Memory B cell (primary cell): ENCODE measurements around the gene CC2D2A.

Experiments used
- ATAC-seq: fragments of 150-1000 bp; cut with Tn5 transposase; 2 replicates; pipeline ENCODE4 v1.10.0; 2021; ENCODE audit warnings: low read depth, mild to moderate bottlenecking, moderate library complexity
- DNase-seq, 2 donors: peaks; one replicate each; pipeline ENCODE4 v3.0.0; 2022; ENCODE audit warnings: low spot score in 2 of 2
- H3K27ac Mint-ChIP-seq: one replicate; pipeline ENCODE4 v1.8.0; 2022; ENCODE audit warnings: mild to moderate bottlenecking, moderate library complexity, mixed read lengths
- H3K27me3 Mint-ChIP-seq: one replicate; pipeline ENCODE4 v1.8.0; 2022; ENCODE audit warnings: mixed read lengths
- H3K36me3 Mint-ChIP-seq: one replicate; pipeline ENCODE4 v1.8.0; 2022; ENCODE audit warnings: mild to moderate bottlenecking, mixed read lengths
- H3K4me1 Mint-ChIP-seq: one replicate; pipeline ENCODE4 v1.8.0; 2022; ENCODE audit warnings: mixed read lengths
- H3K4me3 Mint-ChIP-seq: one replicate; pipeline ENCODE4 v1.8.0; 2022; ENCODE audit warnings: mild to moderate bottlenecking, moderate library complexity, mixed read lengths
- H3K9me3 Mint-ChIP-seq: one replicate; pipeline ENCODE4 v1.8.0; 2022; ENCODE audit warnings: mixed read lengths

CC2D2A gene

DNA sequence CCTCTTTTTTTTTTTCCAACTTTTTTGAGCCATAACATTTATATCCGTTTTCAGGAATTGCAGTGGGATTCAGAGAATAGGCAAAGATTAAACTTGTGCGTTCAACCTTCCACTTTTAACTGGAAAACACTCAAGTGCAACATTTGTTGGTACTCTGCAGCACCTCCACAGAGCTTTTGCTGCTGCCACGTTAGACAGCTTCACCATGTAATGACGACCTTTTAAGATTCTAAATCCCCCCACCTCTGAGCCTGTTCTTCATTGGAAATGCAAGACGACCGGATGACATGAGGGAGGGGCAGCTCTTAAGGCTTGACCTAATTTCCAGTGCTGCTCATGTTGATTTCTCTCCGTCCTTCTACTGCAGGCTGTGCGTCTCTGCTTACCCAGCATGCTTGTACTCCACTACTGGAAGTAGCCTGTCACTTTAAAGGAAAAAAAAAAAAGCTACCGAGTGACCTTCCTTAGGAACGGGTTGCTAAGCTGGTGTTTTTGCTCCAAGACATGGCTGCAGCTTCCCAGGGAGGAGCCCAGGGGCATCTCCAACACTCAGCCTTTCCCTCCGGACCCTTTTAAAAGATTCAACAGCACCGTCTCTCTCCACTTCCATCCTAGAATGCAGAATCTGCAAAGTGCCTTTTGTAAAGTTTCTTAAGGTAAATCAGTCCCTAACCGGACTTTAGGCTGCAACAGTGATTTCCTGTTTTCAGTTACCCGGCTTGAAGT, at the start of gene CC2D2A:
CC2D2A (plus strand) TSS at position 481 of the 726 bp plus-strand sequence. CDS start 6,051 bp downstream, outside the sequence.
- Mint-ChIP-seq H3K36me3 (no peaks in the 10 kb centered on the region), H3K4me3 (peak within 1 kb of the TSS; percentile 49), H3K9me3 (no peaks in the 10 kb centered on the region), H3K27me3 (peaks cover 15% of the 10 kb centered on the region), H3K4me1 (peaks cover 13% of the 10 kb centered on the region), H3K27ac (no peak within 1 kb of the TSS)
- DNase-seq (no peak), ATAC-seq (no peak)

DNA sequence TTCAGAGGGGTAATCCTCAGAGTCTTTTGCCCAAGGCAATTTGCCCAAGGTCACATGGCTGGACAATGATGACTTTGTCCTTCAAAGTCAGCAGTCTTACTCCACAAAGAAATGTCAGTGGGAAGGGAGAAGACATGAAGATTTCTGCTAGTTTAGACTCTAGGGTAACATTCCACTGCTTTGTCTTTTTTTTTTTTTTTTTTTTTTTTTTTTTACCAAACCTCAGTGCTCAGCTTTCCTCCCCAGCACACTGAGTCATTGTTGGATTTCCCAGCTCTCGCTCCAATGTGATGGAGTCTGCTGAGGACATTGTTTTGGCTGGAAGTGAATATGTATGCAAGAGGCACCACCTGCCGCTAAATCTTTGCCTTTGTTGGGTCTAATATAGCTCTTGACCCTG, 49.0 kb upstream of the CC2D2A start:
- H3K27me3 Mint-ChIP-seq = peaks cover 4% of the 10 kb centered on the region

DNA sequence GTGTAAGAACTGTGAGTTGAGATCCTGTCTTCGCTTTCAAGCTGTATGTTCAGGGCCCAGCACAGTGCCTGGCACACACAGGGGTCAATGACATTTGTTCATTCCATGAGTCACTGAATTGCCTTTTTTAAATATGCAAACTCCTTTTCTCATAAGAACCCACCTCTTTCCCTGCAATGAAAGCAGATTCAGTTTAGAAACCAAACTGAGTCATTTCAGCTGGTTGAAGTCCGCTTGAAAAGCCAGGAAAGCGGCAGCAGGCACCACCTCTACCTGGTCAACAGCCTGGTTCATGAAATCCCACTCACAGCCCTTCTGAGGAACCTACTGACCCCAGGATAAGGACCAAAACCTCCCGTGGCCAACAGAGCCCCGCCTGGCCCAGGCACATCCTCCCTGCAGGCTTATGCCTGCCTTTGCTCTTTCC, 46.4 kb upstream of the CC2D2A start:
- no peak for ATAC-seq
- H3K4me1 Mint-ChIP-seq = peaks cover 10% of the 10 kb centered on the region
- no peak overlapping the region for H3K27ac Mint-ChIP-seq
- peaks cover 4% of the 10 kb centered on the region for H3K36me3 Mint-ChIP-seq
- no peak overlapping the region for H3K4me3 Mint-ChIP-seq
- H3K9me3 Mint-ChIP-seq = peaks cover 2% of the 10 kb centered on the region
- peaks cover 5% of the 10 kb centered on the region for H3K27me3 Mint-ChIP-seq
- DNase-seq = no peak

More for the DNA sequence above, 49.0 kb upstream of the CC2D2A start:
- H3K27ac Mint-ChIP-seq = no peak overlapping the region
- H3K36me3 Mint-ChIP-seq = peaks cover 4% of the 10 kb centered on the region
- H3K9me3 Mint-ChIP-seq = peaks cover 2% of the 10 kb centered on the region
- DNase-seq = no peak
- no peak for ATAC-seq
- no peak overlapping the region for H3K4me3 Mint-ChIP-seq
- H3K4me1 Mint-ChIP-seq = peaks cover 25% of the 10 kb centered on the region

DNA sequence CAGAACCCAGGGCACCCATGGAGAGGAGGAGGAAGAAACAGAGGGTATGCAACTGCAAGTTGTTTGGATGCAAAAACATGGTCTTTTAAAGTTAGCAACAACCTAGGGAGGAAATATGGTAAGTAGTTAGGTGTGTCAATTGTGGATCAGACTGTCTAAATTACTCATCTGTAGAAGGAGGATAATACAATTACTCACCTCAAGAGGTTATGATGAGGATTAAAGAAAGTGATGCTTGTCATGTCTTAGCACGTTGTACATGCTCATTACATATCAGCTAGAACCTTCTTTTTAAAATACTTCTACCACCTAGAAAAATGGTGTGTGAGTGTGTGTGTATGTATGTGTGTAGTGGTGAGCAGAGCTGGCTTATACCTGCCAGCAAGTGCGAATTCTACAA, 44.2 kb upstream of the CC2D2A start:
- H3K4me1 Mint-ChIP-seq = peaks cover 8% of the 10 kb centered on the region
- no peak overlapping the region for H3K4me3 Mint-ChIP-seq

DNA sequence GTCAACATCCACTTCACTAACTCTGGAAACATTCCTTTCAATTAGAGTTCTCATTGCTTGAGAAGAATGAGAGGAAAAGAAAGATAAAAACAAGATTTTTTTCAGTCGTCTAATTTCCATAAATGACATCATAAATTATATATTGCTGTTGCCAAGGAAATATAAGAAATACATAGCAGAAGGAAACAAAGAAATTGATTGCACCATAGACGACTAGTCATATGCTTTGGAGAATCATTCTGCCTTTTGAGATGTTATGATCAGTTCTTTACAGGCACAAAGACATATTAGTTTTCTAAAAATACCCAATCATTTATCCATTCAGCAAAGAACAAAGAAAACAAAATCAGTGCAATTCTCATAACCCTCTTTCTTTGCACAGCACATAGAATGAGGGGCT, 42.5 kb upstream of the CC2D2A start:
- ATAC-seq (no peak), DNase-seq (no peak)
- Mint-ChIP-seq H3K27ac (no peak overlapping the region), H3K27me3 (peaks cover 8% of the 10 kb centered on the region), H3K4me1 (peaks cover 8% of the 10 kb centered on the region), H3K9me3 (peaks cover 5% of the 10 kb centered on the region), H3K36me3 (peaks cover 4% of the 10 kb centered on the region), H3K4me3 (no peak overlapping the region)

More for the DNA sequence above, 44.2 kb upstream of the CC2D2A start:
- Mint-ChIP-seq H3K27ac (no peak overlapping the region), H3K27me3 (peaks cover 5% of the 10 kb centered on the region), H3K36me3 (peaks cover 2% of the 10 kb centered on the region), H3K9me3 (peaks cover 2% of the 10 kb centered on the region)
- ATAC-seq = no peak
- no peak for DNase-seq

DNA sequence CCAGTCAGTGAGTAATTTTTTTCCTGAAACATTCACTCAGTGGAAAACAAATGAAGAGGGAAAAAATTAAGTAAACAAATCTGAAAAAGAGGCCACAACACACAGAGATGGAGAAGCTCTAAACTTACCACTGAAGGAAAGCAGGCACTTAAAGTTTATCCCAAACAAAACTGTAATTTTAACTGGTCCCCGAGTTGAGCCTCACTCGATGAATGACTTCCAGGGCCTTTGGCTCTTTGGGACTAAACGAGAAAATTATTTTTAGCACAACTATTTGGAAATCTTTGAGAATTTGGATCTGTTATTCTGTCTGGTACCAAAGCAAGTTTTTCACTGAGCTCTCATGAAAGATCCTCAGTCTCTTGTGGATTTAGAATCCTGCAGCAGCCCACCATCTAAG, 42.0 kb upstream of the CC2D2A start, which contains the start of gene C1QTNF7:
C1QTNF7 (plus strand) TSS at position 333 of the 400 bp plus-strand sequence. CDS start 7,711 bp downstream, outside the sequence.
- Mint-ChIP-seq H3K27me3 (peaks cover 8% of the 10 kb centered on the region), H3K36me3 (peaks cover 4% of the 10 kb centered on the region), H3K27ac (no peak within 1 kb of the TSS)

DNA sequence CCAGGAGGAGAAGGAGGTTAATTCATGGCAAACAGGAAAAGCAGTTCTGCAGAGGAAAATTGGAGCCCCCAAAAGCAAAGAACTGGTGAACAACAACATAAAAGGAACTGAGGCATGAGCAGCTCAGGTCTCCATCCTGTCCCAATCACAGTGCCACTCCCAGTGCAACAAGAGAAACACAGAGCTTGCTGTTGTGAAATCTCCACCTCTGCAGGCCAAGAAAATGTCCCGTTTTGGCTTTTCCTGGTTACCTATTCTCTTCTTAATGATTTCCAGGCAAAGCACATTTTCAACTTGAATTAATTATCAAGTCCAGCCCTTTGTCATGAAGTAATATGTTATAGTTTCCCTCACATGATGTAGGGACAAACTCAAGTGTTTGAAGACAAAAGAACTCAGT, 41.1 kb upstream of the CC2D2A start:
- DNase-seq (no peak), ATAC-seq (no peak)
- Mint-ChIP-seq H3K4me3 (no peak overlapping the region), H3K27ac (no peak overlapping the region), H3K36me3 (peaks cover 4% of the 10 kb centered on the region), H3K9me3 (peaks cover 4% of the 10 kb centered on the region), H3K4me1 (peaks cover 8% of the 10 kb centered on the region), H3K27me3 (peaks cover 7% of the 10 kb centered on the region)

More for the DNA sequence above, 42.0 kb upstream of the CC2D2A start, which contains the start of gene C1QTNF7:
- Mint-ChIP-seq H3K4me1 (peaks cover 8% of the 10 kb centered on the region), H3K4me3 (no peak within 1 kb of the TSS), H3K9me3 (peaks cover 5% of the 10 kb centered on the region)
- ATAC-seq (no peak), DNase-seq (no peak)

DNA sequence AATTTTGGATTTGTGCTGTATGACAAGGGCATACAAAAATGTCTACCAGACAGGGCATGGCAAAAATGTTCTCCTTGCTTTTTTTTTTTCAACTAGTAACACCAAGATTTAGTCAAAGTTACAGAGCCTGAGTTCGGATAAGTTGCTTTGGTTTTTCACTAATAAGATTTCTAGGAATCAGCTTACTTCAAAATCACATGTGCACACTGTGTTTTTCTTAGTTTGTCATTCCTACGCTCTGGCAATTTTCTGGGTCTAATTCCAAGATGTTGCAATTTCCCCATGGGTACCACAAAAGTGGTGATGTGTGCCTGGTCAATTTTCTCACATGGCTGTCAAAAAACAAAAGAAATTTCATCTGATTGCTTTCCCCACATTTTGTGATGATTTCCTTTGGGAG, 35.6 kb upstream of the CC2D2A start:
- Mint-ChIP-seq H3K9me3 (peaks cover 3% of the 10 kb centered on the region), H3K4me3 (no peak overlapping the region), H3K27ac (no peak overlapping the region), H3K36me3 (peaks cover 3% of the 10 kb centered on the region), H3K27me3 (peaks cover 7% of the 10 kb centered on the region), H3K4me1 (no peaks in the 10 kb centered on the region)
- ATAC-seq (no peak), DNase-seq (no peak)

DNA sequence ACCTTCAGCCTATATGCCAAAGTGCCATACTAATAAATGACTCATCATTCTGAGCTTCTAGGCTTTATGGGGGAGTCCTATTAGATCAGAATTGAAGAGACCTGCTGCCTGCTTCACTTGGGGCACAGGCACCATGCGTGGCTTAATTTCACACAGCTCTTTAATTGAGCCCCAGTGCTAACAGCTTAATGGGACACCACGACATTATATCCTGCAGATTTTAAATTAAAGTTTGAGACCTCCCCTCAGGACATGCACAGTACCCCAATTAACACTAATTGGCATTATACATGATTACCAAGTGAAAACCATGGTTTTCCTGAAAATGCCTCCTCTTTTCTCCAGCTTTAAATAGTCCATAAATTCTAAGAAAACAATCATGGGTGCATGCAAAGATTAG, 35.0 kb upstream of the CC2D2A start:
- Mint-ChIP-seq H3K36me3 (peaks cover 3% of the 10 kb centered on the region), H3K9me3 (peaks cover 3% of the 10 kb centered on the region), H3K4me1 (no peaks in the 10 kb centered on the region), H3K4me3 (no peak overlapping the region), H3K27me3 (peaks cover 7% of the 10 kb centered on the region), H3K27ac (no peak overlapping the region)
- ATAC-seq (no peak), DNase-seq (no peak)

DNA sequence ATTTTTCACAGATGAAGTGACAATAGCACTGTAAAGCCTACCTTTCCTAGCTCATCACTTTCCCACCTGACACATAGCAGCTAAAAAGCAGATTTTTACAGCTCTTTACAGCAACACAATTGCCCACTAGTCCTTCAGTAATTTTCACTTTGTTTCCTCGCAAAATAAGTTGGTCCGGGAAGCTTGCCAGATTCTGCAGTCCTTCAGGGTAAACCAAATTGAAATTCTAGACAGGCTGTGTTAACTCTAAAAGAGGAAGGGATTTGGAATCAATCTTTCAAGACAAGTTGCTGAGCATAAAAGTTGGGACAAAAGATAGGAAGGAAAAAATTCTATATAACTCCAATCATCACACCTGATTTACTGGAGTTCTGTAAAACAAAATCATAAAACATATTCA, 33.2 kb upstream of the CC2D2A start:
- ATAC-seq (no peak), DNase-seq (no peak)
- H3K4me1 Mint-ChIP-seq = no peaks in the 10 kb centered on the region
- H3K4me3 Mint-ChIP-seq = no peak overlapping the region
- H3K27ac Mint-ChIP-seq = no peak overlapping the region
- H3K36me3 Mint-ChIP-seq = peaks cover 3% of the 10 kb centered on the region
- peaks cover 7% of the 10 kb centered on the region for H3K27me3 Mint-ChIP-seq
- peaks cover 3% of the 10 kb centered on the region for H3K9me3 Mint-ChIP-seq

DNA sequence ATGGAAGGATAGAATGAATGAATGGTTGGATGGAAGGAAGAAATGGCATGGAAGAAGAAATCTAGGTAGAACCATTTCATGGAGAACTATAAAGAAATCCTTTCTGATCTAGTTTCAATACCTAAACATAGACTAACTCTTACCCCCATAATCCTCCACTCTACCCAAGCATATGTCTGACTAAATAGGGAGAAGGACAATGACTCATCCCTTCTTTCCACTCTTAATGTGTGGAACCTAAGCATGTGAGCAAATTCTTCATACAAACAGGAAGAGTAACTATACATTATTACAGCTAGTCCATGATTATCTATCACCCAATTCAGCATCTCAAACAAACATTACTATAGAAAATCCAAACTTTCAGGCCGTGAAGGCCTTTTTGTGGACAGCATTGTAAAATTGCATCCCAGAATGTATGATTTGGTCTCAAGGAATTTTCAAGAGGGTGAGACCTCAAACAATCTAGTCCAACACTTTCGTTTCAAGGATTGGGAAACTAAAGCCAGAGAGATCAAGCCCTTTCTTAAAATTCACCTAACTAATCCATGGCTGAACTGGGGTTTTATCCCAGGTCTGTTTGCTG, 30.6 kb upstream of the CC2D2A start:
- Mint-ChIP-seq H3K4me1 (no peaks in the 10 kb centered on the region), H3K27me3 (peaks cover 6% of the 10 kb centered on the region), H3K27ac (no peak overlapping the region), H3K4me3 (no peak overlapping the region), H3K9me3 (peaks cover 1% of the 10 kb centered on the region), H3K36me3 (peaks cover 4% of the 10 kb centered on the region)
- ATAC-seq = no peak
- DNase-seq = no peak

DNA sequence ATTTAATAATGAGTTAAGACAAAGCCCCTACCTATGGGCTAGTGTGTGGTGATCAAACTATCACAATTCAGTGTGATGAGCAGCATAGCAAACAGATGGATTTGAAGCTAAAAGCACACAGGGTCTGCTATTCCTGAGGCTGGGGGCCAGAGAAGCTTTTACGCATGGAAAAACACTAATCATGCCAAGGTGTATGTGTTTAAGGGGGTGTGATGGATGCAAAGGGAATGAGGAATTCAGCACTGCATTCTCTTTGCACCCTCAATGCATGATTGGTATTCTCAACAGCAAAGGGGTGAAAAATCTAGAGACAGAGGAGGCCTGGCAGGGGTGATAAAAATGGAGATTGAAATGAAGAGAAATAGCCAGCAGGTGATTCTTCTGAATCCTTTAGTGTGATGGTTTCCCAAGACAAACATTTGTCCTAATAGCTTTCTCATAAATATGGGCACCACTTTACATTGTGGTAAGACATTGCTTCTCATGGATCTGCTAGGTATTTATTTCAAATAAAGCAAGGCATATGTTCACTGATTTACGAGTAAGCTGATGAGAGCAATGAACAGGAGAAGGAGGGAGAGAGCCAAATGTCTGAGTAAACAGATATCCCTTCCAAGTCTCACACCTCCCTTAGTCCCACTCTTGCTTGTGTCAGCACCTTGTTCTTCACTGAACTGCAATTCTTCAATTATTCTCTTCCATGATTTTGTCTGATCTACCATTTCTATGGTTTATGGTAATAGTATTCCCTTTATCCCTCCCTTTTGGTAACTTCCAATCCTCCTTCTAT, 26.1 kb upstream of the CC2D2A start:
- no peak overlapping the region for H3K27ac Mint-ChIP-seq
- peaks cover 2% of the 10 kb centered on the region for H3K4me1 Mint-ChIP-seq
- no peak overlapping the region for H3K4me3 Mint-ChIP-seq
- peaks cover 7% of the 10 kb centered on the region for H3K27me3 Mint-ChIP-seq
- no peak for ATAC-seq
- peaks cover 1% of the 10 kb centered on the region for H3K9me3 Mint-ChIP-seq
- peaks cover 4% of the 10 kb centered on the region for H3K36me3 Mint-ChIP-seq
- DNase-seq = no peak

DNA sequence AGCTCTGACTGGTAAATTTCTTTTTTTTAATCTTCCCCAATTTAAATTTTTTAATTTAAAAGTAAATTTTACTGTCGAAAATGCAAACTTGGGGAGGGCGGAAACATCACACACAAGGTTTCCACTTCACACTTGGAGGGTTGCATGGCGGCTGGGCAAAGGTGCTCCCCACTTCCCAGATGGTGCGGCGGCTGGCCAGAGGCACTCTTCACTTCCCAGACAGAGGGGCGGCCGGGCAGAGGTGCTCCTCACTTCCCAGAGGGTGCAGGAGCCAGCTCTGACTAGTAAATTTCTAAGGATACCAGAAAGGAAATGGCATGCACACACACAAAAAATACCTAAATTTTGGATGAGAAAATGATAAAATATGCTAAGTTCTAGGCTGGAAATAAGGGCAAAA, 25.4 kb upstream of the CC2D2A start:
- no peak for DNase-seq
- Mint-ChIP-seq H3K36me3 (peaks cover 4% of the 10 kb centered on the region), H3K27ac (no peak overlapping the region), H3K27me3 (peaks cover 7% of the 10 kb centered on the region), H3K9me3 (peaks cover 1% of the 10 kb centered on the region), H3K4me3 (no peak overlapping the region), H3K4me1 (peaks cover 2% of the 10 kb centered on the region)
- ATAC-seq = no peak
